OCI-LY3 (cell line): Measurements from ENCODE around the gene CNTFR.

ENCODE experiments used
- H2AFZ ChIP-seq: fragments of 200-600, 300-600 bp; shearing (Covaris generic); 2 replicates; pipeline ENCODE4 v1.6.0; 2014; ENCODE audit warnings: antibody characterized with exemption, low read depth, low read length
- H3K27ac ChIP-seq: fragments of 200-600, 300-600 bp; sonication (generic); 2 replicates; pipeline ENCODE4 v1.5.1; 2014; ENCODE audit warnings: mild to moderate bottlenecking, low read length, moderate library complexity, mixed read lengths
- H3K27me3 ChIP-seq: fragments of 200-600, 300-600 bp; sonication (generic); 2 replicates; pipeline ENCODE4 v1.6.1; 2014; ENCODE audit warnings: low read depth, low read length, mixed read lengths
- H3K36me3 ChIP-seq: fragments of 200-600, 300-600 bp; sonication (generic); replicated peaks from 2 replicates; pipeline ENCODE3; 2014; ENCODE audit warnings: low read depth, low read length, mixed read lengths
- H3K4me1 ChIP-seq: fragments of 300-600, 200-600 bp; sonication (generic); 2 replicates; pipeline ENCODE4 v1.6.1; 2014; ENCODE audit warnings: low read length, mixed read lengths
- H3K4me2 ChIP-seq: fragments of 200-600, 300-600 bp; sonication (generic); 2 replicates; pipeline ENCODE4 v1.6.1; 2014; ENCODE audit warnings: low read length, mixed read lengths
- H3K4me3 ChIP-seq: fragments of 300-600, 200-600 bp; sonication (generic); 2 replicates; pipeline ENCODE4 v1.5.1; 2014; ENCODE audit warnings: antibody characterized with exemption, mild to moderate bottlenecking, low read length, moderate library complexity
- H3K79me2 ChIP-seq: fragments of 300-600, 200-600 bp; shearing (Covaris generic); 2 replicates; pipeline ENCODE4 v1.6.1; 2014; ENCODE audit warnings: mild to moderate bottlenecking, low read length, mixed read lengths
- H3K9ac ChIP-seq: fragments of 300-600, 200-600 bp; shearing (Covaris generic); 2 replicates; pipeline ENCODE4 v1.6.0; 2014; ENCODE audit warnings: mild to moderate bottlenecking, low read length, moderate library complexity
- H3K9me3 ChIP-seq: fragments of 200-600, 300-600 bp; shearing (Covaris generic); 2 replicates; pipeline ENCODE4 v1.6.1; 2014; ENCODE audit warnings: low read length, mixed read lengths; ENCODE audit not compliant: insufficient read depth
- H4K20me1 ChIP-seq: fragments of 200-600, 300-600 bp; sonication (generic); 2 replicates; pipeline ENCODE4 v1.6.1; 2016; ENCODE audit warnings: low read length, mixed read lengths; ENCODE audit not compliant: insufficient read depth
- EZH2phosphoT487 ChIP-seq: fragments of 200-600 bp; shearing (Covaris generic); IDR thresholded peaks from 2 replicates; pipeline ENCODE4 v1.6.1; 2018; ENCODE audit warnings: antibody characterized with exemption, mixed run types, low read depth
- TF ChIP-seq, protein P1 (sequence below): fragments of 200-600, 300-600 bp; sonication (generic); IDR thresholded peaks from 2 replicates; pipeline ENCODE4 v1.5.1; 2014; ENCODE audit warnings: antibody characterized with exemption, low read length, low read depth

CNTFR gene

GRCh38 chr9:34581318-34581717 lies 8.2 kb downstream of the CNTFR start:
- Histone ChIP-seq H3K79me2 (no peaks in the 10 kb centered on the region), H3K9me3 (no peaks in the 10 kb centered on the region), H3K9ac (no peak overlapping the region), H3K4me1 (peaks cover 32% of the 10 kb centered on the region), H4K20me1 (no peaks in the 10 kb centered on the region), H3K4me3 (no peak overlapping the region), H2AFZ (no peak overlapping the region), H3K4me2 (no peak overlapping the region), H3K27ac (no peak overlapping the region), H3K27me3 (peaks cover 3% of the 10 kb centered on the region; the same call in 1 of the 2 replicates), H3K36me3 (no peaks in the 10 kb centered on the region)
- no peak for TF ChIP-seq EZH2phosphoT487
- TF ChIP-seq, protein P1, sequence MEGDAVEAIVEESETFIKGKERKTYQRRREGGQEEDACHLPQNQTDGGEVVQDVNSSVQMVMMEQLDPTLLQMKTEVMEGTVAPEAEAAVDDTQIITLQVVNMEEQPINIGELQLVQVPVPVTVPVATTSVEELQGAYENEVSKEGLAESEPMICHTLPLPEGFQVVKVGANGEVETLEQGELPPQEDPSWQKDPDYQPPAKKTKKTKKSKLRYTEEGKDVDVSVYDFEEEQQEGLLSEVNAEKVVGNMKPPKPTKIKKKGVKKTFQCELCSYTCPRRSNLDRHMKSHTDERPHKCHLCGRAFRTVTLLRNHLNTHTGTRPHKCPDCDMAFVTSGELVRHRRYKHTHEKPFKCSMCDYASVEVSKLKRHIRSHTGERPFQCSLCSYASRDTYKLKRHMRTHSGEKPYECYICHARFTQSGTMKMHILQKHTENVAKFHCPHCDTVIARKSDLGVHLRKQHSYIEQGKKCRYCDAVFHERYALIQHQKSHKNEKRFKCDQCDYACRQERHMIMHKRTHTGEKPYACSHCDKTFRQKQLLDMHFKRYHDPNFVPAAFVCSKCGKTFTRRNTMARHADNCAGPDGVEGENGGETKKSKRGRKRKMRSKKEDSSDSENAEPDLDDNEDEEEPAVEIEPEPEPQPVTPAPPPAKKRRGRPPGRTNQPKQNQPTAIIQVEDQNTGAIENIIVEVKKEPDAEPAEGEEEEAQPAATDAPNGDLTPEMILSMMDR = no peak

- Histone ChIP-seq H3K27ac (no peak overlapping the region), H3K9ac (no peak overlapping the region), H3K79me2 (no peaks in the 10 kb centered on the region), H3K27me3 (no peaks in the 10 kb centered on the region), H3K4me2 (no peak overlapping the region), H2AFZ (no peak overlapping the region), H3K36me3 (no peaks in the 10 kb centered on the region), H3K9me3 (no peaks in the 10 kb centered on the region), H3K4me1 (peaks cover 23% of the 10 kb centered on the region), H4K20me1 (no peaks in the 10 kb centered on the region), H3K4me3 (no peak overlapping the region)
- TF ChIP-seq, protein P1 = no peak
- no peak for TF ChIP-seq EZH2phosphoT487
Measured at GRCh38 chr9:34580358-34580757, 9.2 kb downstream of the CNTFR start.

DNA sequence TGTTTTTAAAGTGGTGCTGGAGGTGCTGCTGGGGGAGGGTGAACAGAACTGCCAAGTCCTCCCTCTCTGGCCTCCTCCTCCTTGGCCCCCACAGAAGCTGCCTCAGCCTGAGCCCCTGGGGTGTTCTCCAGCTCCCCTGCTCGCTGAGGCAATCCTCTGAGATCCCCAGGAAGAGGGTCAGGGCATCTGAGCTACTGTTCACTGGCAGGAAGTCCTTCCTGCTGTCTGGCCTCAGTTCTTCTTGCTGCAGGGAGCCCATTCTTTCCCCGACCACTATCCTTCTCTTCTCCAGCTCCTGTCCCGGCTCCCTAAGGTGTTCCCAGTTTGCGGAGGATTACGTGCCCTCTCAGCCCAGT lies 9.7 kb downstream of the CNTFR start:
- Histone ChIP-seq H3K4me2 (no peak overlapping the region), H3K9me3 (no peaks in the 10 kb centered on the region), H3K4me1 (peaks cover 17% of the 10 kb centered on the region), H3K27me3 (no peaks in the 10 kb centered on the region), H3K36me3 (no peaks in the 10 kb centered on the region), H3K27ac (no peak overlapping the region), H3K79me2 (no peaks in the 10 kb centered on the region), H4K20me1 (no peaks in the 10 kb centered on the region), H3K9ac (no peak overlapping the region), H3K4me3 (no peak overlapping the region), H2AFZ (no peak overlapping the region)
- TF ChIP-seq, protein P1 = no peak
- no peak for TF ChIP-seq EZH2phosphoT487

- no peaks in the 10 kb centered on the region for H3K9me3 ChIP-seq
- no peak overlapping the region for H3K4me2 ChIP-seq
- H3K36me3 ChIP-seq = no peaks in the 10 kb centered on the region
- no peaks in the 10 kb centered on the region for H3K79me2 ChIP-seq
- no peaks in the 10 kb centered on the region for H4K20me1 ChIP-seq
- H3K4me3 ChIP-seq = no peak overlapping the region
- H2AFZ ChIP-seq = no peak overlapping the region
- no peak overlapping the region for H3K27ac ChIP-seq
- no peaks in the 10 kb centered on the region for H3K27me3 ChIP-seq
- H3K4me1 ChIP-seq = peaks cover 16% of the 10 kb centered on the region
- no peak overlapping the region for H3K9ac ChIP-seq
- no peak for TF ChIP-seq EZH2phosphoT487
- TF ChIP-seq, protein P1 = no peak
Measured at GRCh38 chr9:34579104-34579807, 10.3 kb downstream of the CNTFR start.
